HG03066 (cell line): Measurements from ENCODE around the gene LRRK2.
"Not testable (repeated sequence)": the region's sequence is repeated elsewhere in the genome, so short reads cannot be mapped to it uniquely, and the experiment has no call there.

Experiments
- ATAC-seq: cut with Tn5 transposase; IDR thresholded peaks from one replicate; pipeline ENCODE4 v1.9.1; 2021; ENCODE audit warnings: low read depth; ENCODE audit not compliant: unreplicated experiment

Gene LRRK2

DNA sequence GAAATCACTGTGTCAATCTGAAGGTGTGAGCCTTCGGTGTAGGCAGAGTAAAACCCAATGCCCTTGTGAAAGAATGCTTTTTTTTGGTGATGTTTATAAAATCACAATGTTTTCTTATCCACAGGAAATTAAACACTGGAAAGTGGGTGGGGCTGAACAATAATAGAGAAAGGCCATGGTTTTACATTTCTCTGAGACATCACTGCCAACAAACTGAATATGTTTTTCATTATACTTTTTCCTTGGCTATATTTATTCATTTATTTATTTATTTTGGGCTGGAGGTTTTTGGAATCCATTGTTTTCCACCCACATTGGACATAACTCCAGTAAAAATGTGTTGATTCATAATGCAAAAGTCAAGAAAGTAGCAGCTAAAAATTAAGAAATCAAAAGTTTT, 16.9 kb downstream of the LRRK2 start:
- ATAC-seq = no peak

DNA sequence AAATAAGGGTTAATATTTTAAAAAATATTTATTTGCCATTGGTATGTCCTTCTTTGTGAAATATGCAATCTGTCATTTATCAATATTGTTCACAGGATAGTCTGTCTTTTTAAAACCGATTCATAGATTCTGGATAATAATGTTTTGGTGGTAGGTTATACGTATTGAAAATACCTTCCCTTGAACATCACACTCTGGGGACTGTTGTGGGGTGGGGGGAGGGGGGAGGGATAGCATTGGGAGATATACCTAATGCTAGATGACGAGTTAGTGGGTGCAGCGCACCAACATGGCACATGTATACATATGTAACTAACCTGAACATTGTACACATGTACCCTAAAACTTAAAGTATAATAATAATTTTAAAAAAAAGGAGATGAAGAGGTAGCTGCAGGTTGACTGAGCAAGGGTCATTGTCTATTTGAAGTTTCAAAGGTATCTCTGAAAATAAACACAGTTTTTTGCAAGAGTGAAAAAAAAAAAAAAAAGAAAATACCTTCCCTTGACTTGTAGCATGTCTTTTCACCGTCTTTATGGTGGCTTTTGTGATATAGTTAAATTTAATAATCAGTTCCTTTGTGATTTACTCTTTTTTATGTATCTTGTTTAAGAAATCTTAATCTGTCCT, 19.8 kb downstream of the LRRK2 start:
- not testable (repeated sequence) for ATAC-seq

DNA sequence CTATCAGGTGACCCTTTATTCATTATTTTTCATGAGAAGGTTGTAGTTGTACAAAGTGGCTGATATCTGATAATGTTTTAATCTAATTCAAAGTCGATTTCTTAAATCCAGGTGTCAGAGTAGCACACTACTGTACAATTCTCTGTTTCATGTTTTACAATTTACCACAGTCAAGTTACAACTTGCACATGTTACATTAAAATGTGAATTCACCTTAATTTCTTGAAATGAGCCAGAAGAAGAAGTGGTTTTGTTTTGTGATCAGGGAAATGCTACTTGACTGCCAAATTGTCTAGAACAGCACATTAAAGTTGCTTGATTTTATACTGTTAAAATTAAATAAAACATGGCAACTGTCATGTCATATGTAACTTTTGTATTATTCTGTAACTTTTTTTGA, 23.2 kb downstream of the LRRK2 start:
- ATAC-seq = no peak

DNA sequence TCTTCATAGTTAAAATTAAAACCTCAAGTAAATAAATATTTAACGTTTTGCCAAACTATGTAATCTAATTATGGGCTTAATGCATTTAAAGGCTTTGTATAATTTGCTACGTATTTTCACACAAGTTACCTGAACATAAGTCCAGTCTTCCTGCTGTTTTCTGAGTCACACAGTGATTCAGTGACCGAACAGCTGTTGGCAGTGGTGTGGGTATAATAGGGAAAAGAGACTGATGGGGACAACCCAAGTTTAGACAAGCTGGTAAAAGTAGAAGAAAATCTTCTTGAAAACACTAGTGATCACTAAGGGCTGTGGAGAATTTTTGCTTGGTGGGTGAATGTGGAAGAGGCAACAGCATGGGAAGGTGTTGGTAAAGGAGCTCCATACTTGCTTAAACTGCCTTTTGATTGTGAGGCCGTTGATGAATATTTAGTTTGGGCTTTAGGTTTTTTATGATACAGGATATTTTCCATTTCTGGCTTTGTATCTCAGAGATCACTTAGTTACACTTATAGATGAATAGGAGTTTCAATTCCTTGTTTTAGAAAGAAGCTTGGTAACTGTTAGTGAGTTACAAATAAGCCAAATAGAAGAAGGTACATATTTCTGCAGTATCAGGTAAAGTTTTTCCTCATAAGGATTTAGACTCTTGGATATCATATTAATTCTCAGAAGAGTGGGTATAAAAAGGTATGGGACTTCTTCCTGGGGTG, 23.9 kb downstream of the LRRK2 start:
- peak; percentile 67 for ATAC-seq

DNA sequence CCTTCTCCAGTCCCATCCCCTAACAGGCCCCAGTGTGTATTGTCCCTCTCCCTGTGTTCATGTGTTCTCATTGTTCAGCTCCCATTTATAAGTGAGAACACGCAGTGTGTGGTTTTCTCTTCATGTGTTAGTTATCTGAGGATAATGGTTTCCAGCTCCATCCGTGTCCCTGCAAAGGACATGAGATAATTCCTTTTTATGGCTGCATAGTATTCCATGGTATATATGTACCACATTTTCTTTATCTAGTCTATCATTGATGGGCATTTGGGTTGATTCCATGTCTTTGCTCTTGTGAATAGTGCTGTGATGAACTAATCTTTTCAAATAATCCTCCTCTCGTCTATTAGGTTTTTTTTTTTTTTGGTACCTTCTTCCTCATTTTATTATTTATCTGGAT, 25.9 kb downstream of the LRRK2 start:
- ATAC-seq = not testable (repeated sequence)

DNA sequence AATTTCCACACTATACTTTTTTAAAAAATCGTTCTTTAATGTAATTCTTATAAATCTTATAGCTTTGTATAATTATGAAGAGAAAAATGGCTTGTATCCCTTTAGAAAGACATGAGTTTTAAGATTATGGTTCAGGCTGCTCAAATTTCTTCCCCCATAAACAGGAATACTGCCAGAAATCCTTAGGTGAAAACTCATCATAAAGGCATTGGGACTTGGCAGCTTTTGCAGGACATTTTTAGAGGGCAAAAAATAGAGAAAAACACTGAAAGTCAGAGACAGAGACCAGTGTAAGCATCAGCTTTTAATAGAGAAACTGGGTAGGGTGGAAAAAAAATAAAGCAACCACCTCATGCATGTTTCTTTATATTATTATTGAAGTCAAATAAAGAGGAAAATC, 29.1 kb downstream of the LRRK2 start:
- no peak for ATAC-seq

DNA sequence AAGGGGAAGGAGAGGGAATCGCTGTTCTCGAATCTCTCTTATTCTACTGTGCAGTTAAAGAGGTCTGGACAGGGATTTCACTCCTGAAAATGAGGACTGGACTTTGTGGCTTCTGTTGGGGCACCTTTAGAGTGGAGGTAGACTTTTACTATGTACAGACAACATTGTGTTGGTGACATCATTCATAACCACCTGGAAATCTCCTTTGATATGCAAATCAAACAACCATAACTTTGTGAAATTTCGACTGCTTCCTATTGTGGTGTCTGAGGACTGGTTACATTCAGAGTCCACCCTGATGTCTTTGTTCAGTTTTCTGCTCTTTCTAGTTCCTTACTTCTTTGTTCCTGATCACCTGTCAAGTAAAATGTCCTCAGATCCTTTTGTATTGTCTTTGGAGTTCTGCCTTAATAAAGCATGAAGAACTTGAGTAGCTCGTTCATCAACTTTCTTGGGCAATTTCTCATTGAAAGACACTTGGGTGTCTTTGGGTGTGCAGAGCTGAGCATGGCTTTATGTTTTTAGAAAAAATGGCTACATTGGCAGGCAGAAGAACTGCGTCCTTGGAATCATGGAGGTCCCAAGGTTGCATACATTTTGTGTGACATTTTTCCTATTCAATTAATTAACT, 29.8 kb downstream of the LRRK2 start:
- ATAC-seq = no peak

DNA sequence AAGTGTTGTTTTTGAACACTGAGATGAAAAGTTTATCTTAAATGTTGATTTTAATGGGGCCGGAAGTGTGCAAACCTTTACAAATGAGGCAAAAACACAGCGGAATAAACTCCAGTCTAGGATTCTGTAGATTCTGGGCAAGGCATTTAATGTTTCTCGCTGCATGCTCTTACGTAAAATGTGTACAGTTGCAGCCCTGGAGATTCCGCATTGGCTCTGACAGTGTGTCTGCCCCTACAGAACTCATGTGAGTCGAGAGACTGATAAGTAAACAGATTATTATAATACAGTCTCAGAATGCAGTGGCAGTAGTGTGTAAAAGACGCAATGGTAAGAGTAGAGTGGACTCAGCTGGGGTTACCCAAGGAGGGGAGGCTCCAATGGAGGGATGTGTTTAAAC, 33.6 kb downstream of the LRRK2 start:
- no peak for ATAC-seq

DNA sequence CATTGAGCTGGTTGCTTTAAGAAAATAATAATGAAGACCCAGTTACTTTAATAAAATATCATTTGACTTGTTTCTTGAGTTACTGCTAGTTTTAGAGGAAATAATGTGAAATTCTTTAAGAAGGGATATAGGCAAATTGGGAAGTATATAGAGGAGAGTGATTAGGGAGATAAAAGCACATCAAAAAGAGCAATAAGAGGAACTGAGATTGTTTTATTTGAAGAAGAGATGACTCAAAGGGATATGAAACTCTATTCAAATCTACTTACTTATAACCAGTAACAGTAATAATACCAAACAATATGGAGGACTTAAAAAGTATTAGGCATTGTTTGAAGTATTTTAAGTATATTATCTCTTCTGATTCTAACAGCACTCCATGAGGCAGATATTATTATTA, 37.1 kb downstream of the LRRK2 start:
- peak; percentile 82 for ATAC-seq

DNA sequence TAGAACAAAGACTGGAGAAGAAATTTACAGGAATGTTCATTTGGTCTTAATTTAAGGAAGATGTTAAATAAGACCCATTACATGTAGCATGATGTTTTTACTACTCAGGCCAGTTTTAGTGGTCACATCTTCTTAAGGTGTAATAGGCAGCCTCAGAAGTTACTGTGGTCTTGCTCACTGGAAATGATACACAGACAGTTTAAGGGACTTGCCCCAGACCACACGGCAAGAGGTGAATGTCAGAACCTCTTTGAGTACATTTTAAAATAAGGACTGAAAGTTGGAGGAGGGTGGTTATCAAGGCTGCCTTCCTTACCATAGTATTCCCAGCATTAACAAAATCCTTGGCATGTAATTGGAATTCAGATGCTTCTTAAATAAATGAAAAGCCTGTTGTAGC, 37.9 kb downstream of the LRRK2 start:
- peak; percentile 76 for ATAC-seq

DNA sequence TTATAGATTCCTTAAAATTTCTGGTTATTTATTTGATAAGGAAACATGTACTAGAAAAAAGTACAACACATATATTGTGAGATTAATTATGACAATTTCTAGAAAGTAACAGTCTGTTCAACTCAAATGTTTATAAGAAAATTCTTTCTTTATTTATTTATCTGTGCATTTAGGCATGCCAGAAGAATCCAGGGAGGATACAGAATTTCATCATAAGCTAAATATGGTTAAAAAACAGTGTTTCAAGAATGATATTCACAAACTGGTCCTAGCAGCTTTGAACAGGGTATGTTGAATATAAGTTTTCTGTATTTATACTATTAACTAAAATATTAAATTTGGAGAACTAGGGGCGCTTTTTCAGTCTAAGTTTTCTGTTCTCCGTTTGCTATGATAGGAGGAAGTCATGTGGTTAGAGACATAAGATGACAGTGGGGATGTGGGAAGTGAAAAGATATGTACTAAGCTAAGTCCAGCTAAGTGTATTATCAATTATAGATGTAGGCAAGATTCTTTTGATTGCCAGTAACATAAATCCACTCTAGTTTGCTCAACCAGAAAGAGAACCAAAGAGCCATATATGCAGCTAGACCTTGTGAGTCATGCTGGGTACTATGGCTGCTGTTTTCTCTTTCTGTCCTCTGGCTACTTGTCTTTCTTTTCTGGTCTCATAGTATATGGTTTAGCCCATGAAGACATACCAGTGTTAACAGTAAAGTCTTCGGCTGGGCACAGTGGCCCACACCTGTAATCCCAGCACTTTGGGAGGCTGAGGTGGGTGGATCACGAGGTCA, 39.0 kb downstream of the LRRK2 start:
- ATAC-seq = no peak

DNA sequence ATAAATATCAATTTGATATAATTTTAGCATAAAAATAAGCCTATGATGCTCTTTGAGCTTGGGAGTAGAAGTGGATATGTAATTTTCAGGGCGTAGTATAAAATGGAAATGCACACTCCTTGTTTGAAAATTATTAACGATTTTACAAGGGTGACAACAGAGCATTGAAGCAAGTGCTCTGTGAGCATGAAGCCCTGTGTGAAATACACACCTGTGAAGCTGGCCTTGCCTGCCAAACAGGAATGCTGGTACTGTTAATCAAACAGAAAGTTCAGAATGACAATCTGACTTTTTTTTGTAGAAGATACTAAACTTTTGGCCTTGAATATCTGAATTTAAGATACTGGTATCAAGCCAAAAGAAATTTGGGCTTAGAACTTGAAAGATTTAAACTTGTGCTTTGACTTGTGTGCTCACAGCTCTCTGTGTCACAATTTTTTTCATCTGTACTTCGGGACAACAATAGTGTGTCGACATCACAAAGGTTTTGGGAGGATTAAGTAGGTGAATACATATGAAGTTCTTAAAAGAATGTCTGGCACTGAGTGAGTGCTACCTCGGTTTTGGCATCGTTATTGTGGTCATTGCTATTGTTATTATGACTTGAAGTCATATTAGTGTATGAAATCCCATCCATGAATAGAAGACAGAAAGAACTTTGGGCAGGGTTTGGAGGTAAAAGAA, 47.3 kb downstream of the LRRK2 start:
- ATAC-seq = no peak

DNA sequence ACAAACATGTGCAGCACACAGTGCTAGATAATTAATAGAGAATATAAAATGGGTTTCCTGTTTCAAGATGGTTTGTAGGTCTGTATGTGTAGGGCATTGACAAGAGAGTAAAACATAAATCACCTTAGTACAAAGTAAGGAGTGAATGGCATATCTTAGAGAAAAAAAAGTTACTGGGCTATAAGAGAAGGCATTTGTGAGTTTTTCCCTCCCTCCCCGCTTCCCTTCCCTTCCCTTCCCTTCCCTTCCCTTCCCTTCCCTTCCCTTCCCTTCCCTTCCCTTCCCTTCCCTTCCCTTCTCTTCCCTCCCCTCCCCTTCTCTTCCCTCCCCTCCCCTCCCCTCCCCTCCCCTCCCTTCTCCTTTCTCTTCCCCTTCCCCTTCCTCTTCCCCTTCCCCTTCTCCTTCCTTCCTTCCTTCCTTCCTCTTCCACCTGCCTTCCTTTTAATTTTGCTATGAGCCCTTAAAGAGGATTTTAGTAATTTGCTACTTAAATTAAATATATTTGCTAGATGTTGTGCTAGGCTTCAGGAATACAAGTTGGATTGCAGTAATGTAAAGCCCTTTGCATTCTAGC, 57.1 kb downstream of the LRRK2 start:
- ATAC-seq = no peak

DNA sequence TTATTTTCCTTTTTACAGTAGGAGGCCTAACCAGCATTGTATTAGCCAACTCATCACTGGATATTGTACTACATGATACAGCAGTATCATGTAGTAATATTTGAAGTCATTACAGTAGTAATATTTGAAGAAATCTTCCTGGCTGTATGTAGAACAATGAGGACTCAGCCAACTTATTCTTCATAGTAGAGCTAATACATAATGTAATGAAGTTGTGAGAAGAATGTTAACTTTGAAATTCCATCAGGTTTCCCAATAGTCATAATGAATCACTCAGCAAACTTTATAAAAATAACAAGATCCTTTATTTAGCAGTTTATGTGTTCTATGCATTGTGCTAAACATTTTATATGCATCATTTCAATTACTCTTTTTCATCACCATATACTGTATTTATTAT, 61.8 kb downstream of the LRRK2 start:
- ATAC-seq = no peak

DNA sequence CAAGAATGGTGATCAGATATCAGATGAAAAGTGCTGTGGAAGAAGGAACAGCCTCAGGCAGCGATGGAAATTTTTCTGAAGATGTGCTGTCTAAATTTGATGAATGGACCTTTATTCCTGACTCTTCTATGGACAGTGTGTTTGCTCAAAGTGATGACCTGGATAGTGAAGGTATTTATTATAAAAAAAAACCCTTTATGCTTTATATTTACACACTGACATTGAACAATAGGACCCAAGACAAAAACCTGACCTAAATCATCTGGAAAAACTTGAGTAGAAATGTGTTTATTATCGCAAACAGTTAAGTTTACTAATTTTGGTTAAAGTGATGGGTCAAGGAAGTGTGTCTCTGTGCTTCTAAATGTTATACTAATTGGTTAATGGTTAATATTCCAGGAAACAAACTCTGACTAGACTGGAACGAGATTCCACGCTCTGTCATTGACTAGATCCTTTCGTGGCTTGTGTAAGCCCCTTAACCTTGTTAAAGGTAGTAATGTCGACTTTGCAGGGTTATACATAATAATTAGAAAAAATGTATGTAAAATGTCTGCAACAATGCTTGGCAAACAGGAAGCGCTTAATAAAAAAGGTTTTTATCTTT, 62.7 kb downstream of the LRRK2 start:
- no peak for ATAC-seq

DNA sequence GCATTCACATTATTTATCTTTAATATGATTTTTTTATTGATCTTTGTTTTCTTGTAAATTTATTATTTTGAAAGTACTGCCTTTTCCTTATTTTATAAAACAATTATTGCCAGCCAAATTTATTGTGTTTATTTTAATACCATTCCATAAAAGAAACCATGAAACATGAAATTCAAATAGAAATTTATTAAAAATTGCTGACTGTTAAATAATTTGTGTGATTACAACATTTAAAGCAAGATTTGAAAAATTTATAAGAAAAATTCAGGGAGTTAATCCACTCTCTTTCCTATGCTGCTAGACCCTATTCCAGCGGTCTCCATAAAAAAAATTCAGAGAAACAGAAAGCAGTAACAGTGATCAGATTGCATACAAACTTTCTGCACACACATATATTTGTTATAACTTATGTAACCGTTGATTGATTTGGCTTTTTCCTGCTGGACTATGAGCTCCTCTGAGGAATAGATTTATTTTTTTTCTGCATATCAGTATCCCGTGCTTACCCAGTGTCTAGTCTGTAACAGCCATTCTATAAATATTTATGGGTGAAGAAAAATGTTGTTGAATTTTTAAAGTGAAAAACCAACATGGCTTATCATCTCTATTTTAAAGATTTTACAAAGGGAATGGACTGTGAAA, 68.1 kb downstream of the LRRK2 start:
- no peak for ATAC-seq

DNA sequence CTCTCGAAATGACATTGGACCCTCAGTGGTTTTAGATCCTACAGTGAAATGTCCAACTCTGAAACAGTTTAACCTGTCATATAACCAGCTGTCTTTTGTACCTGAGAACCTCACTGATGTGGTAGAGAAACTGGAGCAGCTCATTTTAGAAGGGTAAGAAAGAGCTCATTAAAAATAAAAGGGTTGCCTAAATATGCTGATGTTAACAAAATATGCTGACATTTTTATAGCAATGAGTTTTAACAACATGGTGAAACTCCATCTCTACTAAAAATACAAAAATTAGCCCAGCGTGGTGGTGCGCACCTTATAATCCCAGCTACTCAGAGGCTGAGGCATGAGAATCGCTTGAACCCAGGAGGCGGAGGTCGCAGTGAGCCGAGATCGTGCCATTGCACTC, 73.5 kb downstream of the LRRK2 start:
- ATAC-seq = no peak

DNA sequence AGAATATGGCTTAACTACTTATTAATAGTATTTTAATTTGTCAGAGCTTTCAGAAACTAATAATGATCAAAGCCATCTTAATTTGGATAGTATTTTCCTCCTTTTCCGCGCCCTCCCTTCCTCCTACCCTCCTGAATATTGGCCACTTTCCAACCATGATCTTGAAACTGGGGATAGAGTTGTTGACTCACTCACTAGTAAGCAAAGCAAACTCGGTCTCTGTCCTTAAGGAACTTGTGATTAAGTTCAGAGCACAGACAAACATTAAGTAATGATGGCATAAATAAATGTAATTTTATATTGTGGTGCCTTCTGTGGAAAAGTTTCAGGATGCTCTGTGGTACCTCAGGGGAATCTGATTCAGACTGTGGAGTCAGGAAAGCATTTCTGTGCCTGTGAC, 75.7 kb downstream of the LRRK2 start:
- ATAC-seq = no peak

DNA sequence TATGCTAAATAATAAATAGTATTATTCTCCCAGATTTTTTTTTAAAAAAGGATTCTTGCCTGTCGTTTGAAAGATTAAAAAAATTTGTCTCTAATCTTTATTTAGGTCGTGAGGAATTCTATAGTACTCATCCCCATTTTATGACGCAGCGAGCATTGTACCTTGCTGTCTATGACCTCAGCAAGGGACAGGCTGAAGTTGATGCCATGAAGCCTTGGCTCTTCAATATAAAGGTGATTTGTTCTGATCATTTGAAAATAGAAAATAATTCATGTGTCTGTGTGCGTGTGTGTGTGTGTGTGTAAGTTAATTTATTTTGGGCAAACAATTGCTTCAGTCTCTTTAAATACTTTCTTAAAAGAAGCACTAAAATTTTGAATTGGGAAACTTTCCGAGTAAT, 84.2 kb downstream of the LRRK2 start:
- no peak for ATAC-seq

DNA sequence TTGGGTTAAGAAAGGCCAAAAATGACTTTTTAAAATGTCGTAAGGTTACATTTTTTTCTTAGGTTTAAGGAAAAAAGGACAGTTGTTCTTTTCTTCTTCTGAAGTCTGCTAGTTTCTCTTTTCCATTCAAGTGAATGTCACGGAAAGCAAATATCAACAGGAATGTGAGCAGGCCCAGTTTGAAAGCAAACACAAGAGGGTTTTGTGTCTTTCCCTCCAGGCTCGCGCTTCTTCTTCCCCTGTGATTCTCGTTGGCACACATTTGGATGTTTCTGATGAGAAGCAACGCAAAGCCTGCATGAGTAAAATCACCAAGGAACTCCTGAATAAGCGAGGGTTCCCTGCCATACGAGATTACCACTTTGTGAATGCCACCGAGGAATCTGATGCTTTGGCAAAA, 85.4 kb downstream of the LRRK2 start:
- ATAC-seq = no peak
